NCI-H2171 treated with DMSO at 0.1 percent for 48 hours (cell line): ENCODE data around the gene OPRM1.
"Not testable (repeated sequence)": the region's sequence is repeated elsewhere in the genome, so short reads cannot be mapped to it uniquely, and the experiment has no call there.

Experiments
- DNase-seq: peaks from one replicate; lab custom pipeline; 2025; lab: John Stamatoyannopoulos, UW

The OPRM1 gene

GRCh38 chr6:154039231-154039842 is at the start of gene OPRM1:
OPRM1 (plus strand) TSS chr6:154039240; CDS start chr6:154039545, 305 bp downstream.
- DNase-seq = no peak

GRCh38 chr6:153989989-153990388 is 49.1 kb upstream of the OPRM1 start:
- no peak for DNase-seq

- no peak for DNase-seq
Observed at GRCh38 chr6:153994004-153994403, 45.0 kb upstream of the OPRM1 start.

DNA sequence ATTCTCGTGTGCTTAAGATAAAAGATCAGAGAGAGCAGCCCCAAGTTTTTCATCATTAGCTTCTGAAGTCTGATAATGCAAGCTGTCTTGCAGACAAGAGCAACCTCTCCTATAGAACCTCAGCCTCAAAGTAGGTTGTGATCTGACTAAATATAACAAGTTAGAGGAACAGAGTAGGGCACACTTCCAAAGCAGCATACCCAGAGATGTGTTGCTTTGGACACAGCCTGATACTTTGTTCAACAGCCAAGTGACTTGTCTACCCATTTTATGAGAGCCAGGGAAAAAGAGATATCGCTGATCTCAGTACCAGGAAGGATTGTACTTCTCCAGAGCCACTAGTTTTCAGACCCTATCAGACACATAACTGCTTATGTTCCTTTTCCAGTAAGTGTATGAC is 44.2 kb upstream of the OPRM1 start:
- no peak for DNase-seq

DNA sequence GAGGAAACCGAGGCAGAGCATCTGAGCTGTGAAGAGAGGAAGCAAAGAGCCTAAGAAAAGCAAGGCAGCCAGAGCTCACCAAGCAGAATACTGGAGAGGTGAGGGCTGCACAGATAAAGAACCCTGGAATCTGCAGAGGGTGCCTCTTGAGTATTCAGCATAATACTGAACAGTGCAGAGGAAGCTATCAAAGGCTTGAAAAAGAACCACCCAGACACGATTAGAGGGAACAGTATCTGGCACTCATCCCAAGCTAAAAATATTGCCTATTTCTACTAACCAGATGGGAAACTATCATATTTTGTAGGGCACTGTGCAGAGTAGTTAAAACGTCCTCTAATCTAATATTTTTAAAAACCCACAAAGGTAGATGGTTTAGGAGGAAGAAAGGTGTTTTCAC is 41.8 kb upstream of the OPRM1 start:
- no peak for DNase-seq

DNA sequence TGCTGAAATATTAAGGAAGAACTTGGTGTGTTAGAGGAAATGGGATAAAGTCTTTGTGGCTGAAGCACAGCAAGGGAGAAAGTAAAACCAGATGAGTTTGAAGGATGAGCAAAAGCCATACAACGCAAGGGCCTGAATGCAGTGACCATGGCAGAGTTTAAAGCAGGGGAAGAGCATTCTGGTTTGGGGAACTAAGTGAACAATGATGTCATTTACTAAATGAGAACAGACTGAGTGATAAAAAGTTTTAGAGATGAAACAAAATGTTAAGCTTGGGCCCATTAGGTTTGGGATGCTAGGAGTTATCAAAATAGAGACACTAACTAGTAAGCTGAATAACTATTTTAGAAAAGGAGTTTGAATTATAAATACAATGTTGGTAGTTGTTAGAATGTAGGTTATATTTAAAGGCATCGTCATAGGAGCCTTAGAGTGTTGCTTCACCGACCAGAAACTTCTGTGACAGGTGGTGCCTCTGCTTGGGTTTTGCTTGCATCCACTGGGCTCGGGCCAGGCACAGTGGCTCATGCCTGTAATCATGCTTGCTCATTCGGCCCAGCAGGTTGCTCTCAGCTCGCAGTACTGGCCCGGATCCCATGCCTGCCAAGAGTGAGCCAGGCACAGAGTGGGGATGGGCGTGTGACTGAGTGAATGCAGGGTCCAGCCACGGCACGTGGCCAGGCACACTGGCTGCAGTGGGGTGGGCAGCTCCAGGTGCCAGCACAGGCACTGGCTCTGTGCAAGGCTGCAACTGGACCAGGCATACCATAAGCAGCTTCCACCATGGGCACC is 37.4 kb upstream of the OPRM1 start:
- no peak for DNase-seq

GRCh38 chr6:154002894-154003293 is 36.1 kb upstream of the OPRM1 start:
- no peak for DNase-seq

DNA sequence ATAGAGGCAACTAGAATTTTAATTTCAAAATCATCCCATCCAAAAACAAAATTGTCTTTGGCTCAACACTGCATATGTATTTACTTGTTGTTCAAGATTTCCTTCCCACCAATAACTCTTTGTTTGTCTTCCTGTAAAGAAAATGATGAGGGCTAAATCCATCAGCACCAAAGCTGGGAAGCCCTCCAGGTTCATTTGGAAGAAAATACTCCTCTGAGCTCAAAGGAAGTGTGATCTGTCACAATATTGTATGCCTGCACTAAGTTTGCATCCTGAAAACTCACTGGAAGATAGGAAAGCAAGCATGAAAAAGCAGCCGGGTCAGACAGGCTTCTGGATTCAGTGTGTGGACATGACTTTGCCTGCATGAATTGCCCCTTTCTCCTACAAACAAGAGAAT is 28.7 kb upstream of the OPRM1 start:
- no peak for DNase-seq

GRCh38 chr6:154012852-154013251 is 26.2 kb upstream of the OPRM1 start:
- DNase-seq = no peak

- no peak for DNase-seq
Observed at GRCh38 chr6:154017786-154018185, 21.3 kb upstream of the OPRM1 start.

DNA sequence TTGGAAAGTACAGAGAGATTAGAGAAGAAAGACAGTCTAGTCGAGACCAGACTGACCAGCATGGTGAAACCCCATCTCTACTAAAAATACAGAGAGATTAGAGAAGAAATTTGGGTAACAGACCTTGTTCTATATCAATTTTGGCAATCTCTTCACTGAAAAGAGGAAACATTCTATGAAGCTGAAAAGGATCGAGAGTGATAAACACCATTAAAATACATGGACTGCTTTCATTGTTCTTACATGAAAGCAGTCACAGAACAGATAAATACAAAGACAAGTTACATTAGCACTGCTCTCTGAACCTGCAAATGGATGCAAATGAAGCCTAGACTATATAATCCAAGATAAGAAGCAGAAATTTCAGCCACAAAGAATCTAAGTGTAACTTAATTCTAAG is 8.4 kb upstream of the OPRM1 start:
- no peak for DNase-seq

DNA sequence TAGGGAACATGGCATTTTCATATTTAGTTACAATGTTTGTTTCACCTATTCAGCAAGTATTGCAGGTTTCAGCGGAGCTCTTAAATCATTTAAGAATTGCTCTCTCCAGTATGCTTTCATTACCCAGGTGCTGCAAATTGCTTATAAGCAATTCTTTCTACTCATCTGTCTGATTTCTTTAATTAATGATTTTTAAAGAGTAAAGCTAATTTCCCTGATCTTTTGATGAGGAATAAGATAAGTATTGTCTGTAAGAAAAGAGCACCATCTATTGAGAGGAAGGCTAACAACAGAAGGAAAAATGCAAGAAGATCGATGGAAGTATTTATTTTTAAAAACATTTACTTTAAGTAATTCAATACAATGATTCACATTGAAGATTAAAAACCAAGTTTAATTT is 2.0 kb downstream of the OPRM1 start:
- no peak for DNase-seq

DNA sequence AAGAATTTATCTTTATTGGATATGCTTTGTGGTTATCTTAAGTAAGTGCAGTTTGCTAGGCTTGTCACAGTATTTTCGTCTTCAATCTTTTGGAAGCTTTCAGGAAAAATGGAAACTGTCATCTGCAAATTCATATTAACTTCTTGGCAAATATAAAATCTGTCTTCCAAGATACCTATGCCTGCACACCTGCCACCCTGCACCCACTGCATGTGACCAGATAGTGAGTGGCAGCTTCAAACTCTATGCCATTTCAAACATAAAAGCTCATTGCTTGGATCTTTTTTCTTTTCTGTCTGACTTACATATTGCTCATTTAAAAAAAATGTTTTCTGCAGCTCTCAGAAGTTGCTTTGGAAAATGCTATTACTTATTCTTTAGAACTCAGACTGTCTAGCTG is 14.1 kb downstream of the OPRM1 start:
- no peak for DNase-seq

DNA sequence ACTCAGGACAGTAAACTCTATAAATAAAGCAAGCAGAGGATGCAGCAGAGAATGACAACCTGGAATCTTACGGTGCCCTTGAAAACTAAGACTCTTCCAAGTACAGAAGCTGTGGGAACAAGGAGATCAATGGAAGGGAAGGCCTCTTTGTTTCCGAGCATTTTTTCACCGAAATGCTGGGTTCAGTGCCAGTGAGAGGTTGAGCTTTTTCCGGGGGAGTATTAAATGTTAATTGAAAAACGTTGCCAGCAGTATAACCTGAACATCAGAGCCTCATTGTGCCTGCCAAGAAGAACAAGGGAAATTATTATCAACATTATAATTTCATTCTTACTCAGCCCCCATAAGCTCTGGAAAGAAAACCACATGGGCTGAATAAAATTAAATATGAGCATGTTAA is 17.5 kb downstream of the OPRM1 start:
- no peak for DNase-seq

- DNase-seq = no peak
Observed at GRCh38 chr6:154057098-154057497, 18.1 kb downstream of the OPRM1 start.

- DNase-seq = no peak
Observed at GRCh38 chr6:154058963-154059680, 20.1 kb downstream of the OPRM1 start.

DNA sequence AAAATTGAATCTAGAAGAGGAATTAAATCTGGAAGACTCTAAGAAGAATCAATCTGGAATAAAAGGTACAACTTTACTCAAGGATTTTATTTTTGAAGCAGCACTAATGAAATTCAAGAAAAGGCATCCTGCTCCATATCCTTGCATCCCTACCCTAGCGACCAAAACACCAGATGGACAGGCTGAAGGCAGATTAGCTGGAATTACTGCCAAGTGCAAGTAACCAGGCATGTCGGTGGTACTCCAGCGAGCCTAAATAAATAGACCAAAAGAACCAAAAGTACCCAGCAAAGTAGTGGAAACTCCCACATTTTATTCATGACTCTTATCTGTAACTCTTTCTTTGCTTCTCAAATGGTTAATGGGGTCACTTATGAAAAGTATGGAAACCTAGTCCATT is 21.0 kb downstream of the OPRM1 start:
- no peak for DNase-seq

DNA sequence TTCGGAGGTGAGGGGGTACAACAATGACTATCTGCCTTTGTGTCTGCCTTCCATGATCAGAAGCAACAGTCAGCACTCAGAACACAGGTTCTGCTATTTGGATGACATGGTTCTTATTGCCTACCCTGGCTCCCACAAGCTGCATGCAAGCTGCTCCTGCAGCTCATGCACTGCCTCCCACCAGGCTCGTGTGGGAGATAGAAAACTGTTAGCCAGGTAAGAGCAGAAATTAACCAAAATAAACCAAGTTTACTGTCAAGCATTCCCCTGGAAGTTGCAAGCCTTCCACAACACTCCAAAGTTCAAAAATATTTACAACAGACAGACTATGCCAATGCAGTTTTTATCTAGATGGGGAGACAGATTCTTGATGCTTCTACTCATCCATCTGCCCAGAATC is 31.0 kb downstream of the OPRM1 start:
- no peak for DNase-seq

- no peak for DNase-seq
Observed at GRCh38 chr6:154070657-154071056, 31.6 kb downstream of the OPRM1 start.

GRCh38 chr6:154071236-154071635 is 32.2 kb downstream of the OPRM1 start:
- no peak for DNase-seq

DNA sequence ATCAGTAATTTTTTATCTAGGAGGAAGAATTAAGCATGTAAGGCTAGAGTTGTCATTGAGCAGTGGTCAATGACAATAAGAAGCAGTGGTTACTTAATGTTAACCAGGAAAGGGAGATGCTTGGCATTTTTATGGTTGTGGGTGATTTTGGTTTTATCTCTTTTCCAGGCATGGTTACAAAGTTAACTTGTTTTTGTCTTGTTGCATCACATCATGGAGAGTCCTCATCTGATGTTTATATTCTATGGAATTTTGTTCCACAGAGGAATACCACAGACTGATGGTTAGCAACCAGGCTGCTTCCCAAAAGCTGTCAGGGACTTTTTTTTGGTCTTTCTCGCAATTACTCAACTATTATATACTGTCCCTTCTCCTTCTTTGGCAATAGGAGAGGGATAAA is 32.7 kb downstream of the OPRM1 start:
- DNase-seq = no peak

- not testable (repeated sequence) for DNase-seq
Observed at GRCh38 chr6:154078596-154078995, 39.6 kb downstream of the OPRM1 start.
